ENCODE data around the gene WFDC2. TPM values are rescaled to one million over a fixed set of nuclear protein-coding genes. Genes with fewer than 3 reads are reported as not detected.

Gene WFDC2
- total and polyA plus RNA-seq, 2 of the 8 experiments (the other 6 are each of a cell fraction or from before 2014, with no cell fraction given), result 77.9 to 137 TPM

- Histone ChIP-seq H2AFZ (ENCODE audit: low read length) (no peak overlapping the region), H3K56ac (replicated peaks; ENCODE audit: insufficient read length, low read depth, low read length) (no peak overlapping the region), H2BK20ac (ENCODE audit: low read length) (no peak overlapping the region), H3K27ac (ENCODE audit: low read depth, low read length) (no peak overlapping the region), H3K9ac (replicated peaks in 1 of 4; ENCODE audit: extremely low read depth in 1 of 4, low read depth in 3 of 4, low read length in 3 of 4) (no peak overlapping the region), H2AK5ac (ENCODE audit: low read depth, low read length) (no peak overlapping the region), H3K36me3 (ENCODE audit: control insufficient read depth in 2 of 4, insufficient read depth in 4 of 4, low read length in 3 of 4) (no peaks in the 10 kb centered on the region), H3K79me1 (ENCODE audit: low read depth, low read length) (no peaks in the 10 kb centered on the region), H2BK15ac (ENCODE audit: low read length) (no peak overlapping the region), H3K9me3 (ENCODE audit: insufficient read depth in 2 of 2, low read depth in 1 of 2, low read length in 1 of 2) (no peaks in the 10 kb centered on the region), H2BK120ac (replicated peaks; ENCODE audit: low read depth, low read length) (no peak overlapping the region), H3K23me2 (ENCODE audit: low read depth, low read length) (no peaks in the 10 kb centered on the region; the same call in 1 of the 2 replicates), H4K5ac (ENCODE audit: insufficient read length, low read depth, low read length) (no peak overlapping the region), H3K23ac (ENCODE audit: insufficient read length) (no peak overlapping the region), H3K27me3 (replicated peaks in 1 of 4; ENCODE audit: control insufficient read depth in 3 of 4, extremely low read depth in 1 of 4, insufficient read depth in 3 of 4, low read length in 3 of 4) (no peaks in the 10 kb centered on the region), H3K4me2 (ENCODE audit: insufficient read depth in 1 of 2, low read depth in 2 of 2, low read length in 2 of 2) (no peak overlapping the region), H3K14ac (ENCODE audit: insufficient read length) (no peak overlapping the region), H2BK12ac (ENCODE audit: low read depth, low read length) (no peak overlapping the region), H3K4ac (replicated peaks; ENCODE audit: insufficient read length, low read depth, low read length) (no peak overlapping the region), H3K4me1 (replicated peaks in 1 of 4; ENCODE audit: control insufficient read depth in 3 of 4, insufficient read depth in 4 of 4, low read length in 3 of 4) (no peaks in the 10 kb centered on the region; a peak in 1 of 7 replicates), H4K91ac (replicated peaks; ENCODE audit: insufficient read length, low read length) (no peak overlapping the region), H3K4me3 (ENCODE audit: extremely low read depth in 1 of 4, insufficient read depth in 2 of 4, low read depth in 3 of 4, low read length in 4 of 4) (no peak overlapping the region), H3K18ac (ENCODE audit: extremely low read depth, low read length) (no peak overlapping the region), H4K8ac (ENCODE audit: extremely low read depth, insufficient read depth, low read length) (no peak overlapping the region), H2BK5ac (ENCODE audit: low read depth, low read length) (no peak overlapping the region), H3K79me2 (ENCODE audit: control insufficient read depth in 1 of 2, insufficient read depth in 2 of 2, low read length in 2 of 2) (no peaks in the 10 kb centered on the region), H4K20me1 (replicated peaks in 1 of 2; ENCODE audit: control insufficient read depth in 1 of 2, insufficient read depth in 2 of 2, low read length in 2 of 2) (no peaks in the 10 kb centered on the region)
- POLR2A ChIA-PET (ENCODE audit: partially characterized antibody), result interaction anchor here (2.1 kb wide), 1 partner anchor 9 kb away, joined by 7 read pairs; no protein-coding TSS in a partner anchor
- CTCF ChIA-PET (ENCODE audit: partially characterized antibody), result no interaction called here
- 100% methylated on average over 2 of the region's 2 CpGs; no CpG with 5 or more reads in 1 of the 2 experiments for WGBS, 2 experiments (ENCODE audit: extremely low coverage in 1 of 2, insufficient coverage in 1 of 2, insufficient read length in 1 of 2, insufficient replicate concordance in 2 of 2, low coverage in 1 of 2, low lambda C conversion rate in 2 of 2, missing lambda C conversion rate in 1 of 2)
- FAIRE-seq (no peak), DNase-seq (ENCODE audit: low read depth in 1 of 2, low spot score in 2 of 2) (no peak)
- TF ChIP-seq SRF (IDR thresholded peaks at IDR 0.05; ENCODE audit: low read depth, low read length), result no peak
- TF ChIP-seq HDAC6 (IDR thresholded peaks at IDR 0.05; ENCODE audit: low read depth, low read length), result no peak
- no peak for TF ChIP-seq SIN3A (conservative IDR thresholded peaks at IDR 0.05 in 1 of 2, IDR thresholded peaks at IDR 0.05 in 1 of 2; ENCODE audit: low read depth in 1 of 2, low read length in 2 of 2)
- no peak for TF ChIP-seq TCF12 (IDR thresholded peaks at IDR 0.05; ENCODE audit: low read depth, low read length)
- no peak for TF ChIP-seq SIRT6 (IDR thresholded peaks at IDR 0.05; ENCODE audit: low read length)
- TF ChIP-seq RAD21 (IDR thresholded peaks at IDR 0.05 in 1 of 2, conservative IDR thresholded peaks at IDR 0.05 in 1 of 2; ENCODE audit: low read depth in 2 of 2, low read length in 2 of 2), result no peak
- no peak for TF ChIP-seq EZH2 (IDR thresholded peaks at IDR 0.05; ENCODE audit: low read depth, low read length, severe bottlenecking)
- no peak for TF ChIP-seq CHD1 (IDR thresholded peaks at IDR 0.05; ENCODE audit: low read depth, low read length)
- no peak for TF ChIP-seq CREB1 (IDR thresholded peaks at IDR 0.05)
- TF ChIP-seq E2F6 (IDR thresholded peaks at IDR 0.05), result no peak
- TF ChIP-seq BCL11A (IDR thresholded peaks at IDR 0.05; ENCODE audit: low read depth in 2 of 2, low read length in 2 of 2), result no peak
- TF ChIP-seq MAFK (IDR thresholded peaks at IDR 0.05; ENCODE audit: low read depth, low read length), result no peak
- no peak for TF ChIP-seq JUN (IDR thresholded peaks at IDR 0.05; ENCODE audit: low read depth, low read length)
- TF ChIP-seq SIX5 (IDR thresholded peaks at IDR 0.05; ENCODE audit: low read depth, low read length), result no peak
- TF ChIP-seq RFX5 (IDR thresholded peaks at IDR 0.05; ENCODE audit: borderline replicate concordance, low read depth, low read length), result no peak
These were observed 36.8 kb downstream of the WFDC2 start for GRCh38 chr20:45506398-45506797.

Measured in H1 (cell line).